ENCODE results near the gene CLCN7.

CLCN7 gene

DNA sequence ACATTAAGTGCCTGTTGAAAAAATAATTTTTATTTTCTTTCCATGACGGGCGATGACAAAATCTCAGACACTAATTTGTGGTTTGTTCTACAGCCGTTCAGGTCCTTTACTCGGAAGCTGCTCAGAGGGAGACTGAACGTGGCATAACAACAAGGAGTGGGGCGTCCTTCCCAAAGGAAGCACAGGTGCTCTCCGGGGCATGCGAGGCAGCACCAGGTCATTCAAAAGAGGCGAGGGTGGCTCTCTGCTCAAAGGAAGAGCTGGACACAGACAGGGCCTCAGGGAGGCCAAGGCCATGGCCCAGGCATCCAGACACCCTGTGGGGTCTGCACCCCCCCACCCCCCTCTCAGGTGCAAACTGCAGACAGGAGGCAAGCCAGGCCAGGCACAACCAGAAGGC is 76.5 kb downstream of the CLCN7 start:
- DNase-seq = no peak

DNA sequence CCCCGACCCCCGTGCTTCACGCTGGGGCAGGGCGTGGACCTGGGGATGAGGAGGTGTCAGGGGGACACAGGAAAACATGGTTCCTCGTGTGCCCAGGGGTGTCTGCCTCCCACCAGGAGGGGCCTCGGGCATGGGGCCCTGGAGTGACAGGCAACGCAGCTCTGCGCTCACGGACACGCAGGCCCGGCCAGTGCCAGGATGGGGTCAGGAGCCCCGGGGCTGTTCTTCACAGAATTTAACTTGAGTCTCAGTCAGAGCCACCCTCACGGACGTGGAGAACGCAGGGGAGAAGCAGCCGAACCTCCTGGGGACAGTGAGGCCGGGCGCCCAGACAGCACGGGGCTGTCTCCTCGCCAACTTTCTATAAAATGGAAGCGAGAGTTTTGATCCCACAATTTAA is 77.0 kb downstream of the CLCN7 start:
- DNase-seq = no peak

DNA sequence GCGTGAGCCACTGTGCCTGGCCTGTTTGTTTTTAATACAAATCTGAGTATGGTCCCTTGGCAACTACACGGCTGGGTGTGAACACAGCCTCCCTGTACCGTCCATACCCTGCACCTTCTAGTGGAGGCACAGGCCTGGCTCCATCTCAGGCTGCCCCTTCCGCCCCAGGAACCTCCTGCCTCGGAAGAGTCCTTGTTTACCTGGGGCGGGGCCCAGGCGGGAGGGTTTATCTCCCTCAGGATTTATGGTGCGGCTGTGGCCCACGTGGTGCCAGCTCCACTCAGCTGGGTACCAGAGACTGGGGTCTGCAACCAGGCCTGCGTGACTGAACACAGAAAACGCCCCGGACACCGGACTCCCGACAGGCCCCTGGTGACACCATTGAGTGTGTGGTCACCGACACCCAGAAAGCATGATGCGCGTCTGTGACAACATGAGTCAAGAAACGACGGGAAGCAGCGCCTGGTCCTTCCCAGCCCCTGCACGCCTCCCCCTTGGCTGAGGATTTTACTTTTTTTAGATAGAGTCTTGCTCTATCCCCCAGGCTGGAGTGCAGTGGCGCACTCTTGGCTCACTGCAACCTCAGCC is 79.3 kb downstream of the CLCN7 start:
- no peak for DNase-seq

Measured in CD4-positive, alpha-beta T cell treated with Interleukin-1 beta for 1 hour (primary cell).